Measurements from ENCODE around the gene ZNF462.
A peak's percentile ranks its signal among the peaks of the same experiment; 100 is the strongest.

Gene ZNF462

GRCh38 chr9:106962122-106962521 is 99.2 kb downstream of the ZNF462 start:
- Histone ChIP-seq H3K27ac (no peak overlapping the region), H3K4me2 (no peak overlapping the region), H3K27me3 (ENCODE audit: insufficient read depth, low read depth) (no peaks in the 10 kb centered on the region), H3K36me3 (ENCODE audit: insufficient read depth) (no peaks in the 10 kb centered on the region), H3K4me1 (ENCODE audit: low read depth, poor library complexity, severe bottlenecking) (peaks cover 15% of the 10 kb centered on the region), H4K20me1 (ENCODE audit: insufficient read depth) (no peaks in the 10 kb centered on the region), H3K79me2 (ENCODE audit: insufficient read depth, low read depth) (no peaks in the 10 kb centered on the region), H3K4me3 (IDR thresholded peaks at IDR 0.05; ENCODE audit: insufficient read depth, low read depth, low read length) (no peak overlapping the region), H2AFZ (ENCODE audit: low read depth) (no peak overlapping the region), H3K9ac (no peak overlapping the region)
- no peak for TF ChIP-seq CTCF (conservative IDR thresholded peaks at IDR 0.05; ENCODE audit: low read depth, low read length)

GRCh38 chr9:106962615-106963363 is 99.8 kb downstream of the ZNF462 start:
- no peaks in the 10 kb centered on the region for H3K36me3 ChIP-seq (ENCODE audit: insufficient read depth)
- H3K27ac ChIP-seq, result no peak overlapping the region

GRCh38 chr9:106963684-106964083 is 100.7 kb downstream of the ZNF462 start:
- Histone ChIP-seq H3K79me2 (ENCODE audit: insufficient read depth, low read depth) (no peaks in the 10 kb centered on the region), H3K36me3 (ENCODE audit: insufficient read depth) (no peaks in the 10 kb centered on the region), H3K4me3 (IDR thresholded peaks at IDR 0.05; ENCODE audit: insufficient read depth, low read depth, low read length) (no peak overlapping the region), H3K27ac (no peak overlapping the region), H3K9ac (no peak overlapping the region), H3K4me1 (ENCODE audit: low read depth, poor library complexity, severe bottlenecking) (peaks cover 15% of the 10 kb centered on the region), H3K27me3 (ENCODE audit: insufficient read depth, low read depth) (no peaks in the 10 kb centered on the region), H2AFZ (ENCODE audit: low read depth) (no peak overlapping the region), H3K4me2 (no peak overlapping the region), H4K20me1 (ENCODE audit: insufficient read depth) (no peaks in the 10 kb centered on the region)
- no peak for TF ChIP-seq CTCF (conservative IDR thresholded peaks at IDR 0.05; ENCODE audit: low read depth, low read length)

More at GRCh38 chr9:106962615-106963363, 99.8 kb downstream of the ZNF462 start:
- Histone ChIP-seq H3K4me2 (no peak overlapping the region), H3K27me3 (ENCODE audit: insufficient read depth, low read depth) (no peaks in the 10 kb centered on the region), H3K4me1 (ENCODE audit: low read depth, poor library complexity, severe bottlenecking) (peaks cover 15% of the 10 kb centered on the region), H4K20me1 (ENCODE audit: insufficient read depth) (no peaks in the 10 kb centered on the region), H3K4me3 (IDR thresholded peaks at IDR 0.05; ENCODE audit: insufficient read depth, low read depth, low read length) (no peak overlapping the region), H3K79me2 (ENCODE audit: insufficient read depth, low read depth) (no peaks in the 10 kb centered on the region), H2AFZ (ENCODE audit: low read depth) (no peak overlapping the region), H3K9ac (no peak overlapping the region)
- TF ChIP-seq CTCF (conservative IDR thresholded peaks at IDR 0.05; ENCODE audit: low read depth, low read length), result no peak

GRCh38 chr9:106964329-106964728 is 101.4 kb downstream of the ZNF462 start:
- Histone ChIP-seq H3K27me3 (ENCODE audit: insufficient read depth, low read depth) (no peaks in the 10 kb centered on the region), H3K4me3 (IDR thresholded peaks at IDR 0.05; ENCODE audit: insufficient read depth, low read depth, low read length) (no peak overlapping the region), H3K4me1 (ENCODE audit: low read depth, poor library complexity, severe bottlenecking) (peaks cover 15% of the 10 kb centered on the region), H3K36me3 (ENCODE audit: insufficient read depth) (no peaks in the 10 kb centered on the region), H3K4me2 (peak overlapping the region; percentile 26; the same call in 1 of the 2 replicates), H4K20me1 (ENCODE audit: insufficient read depth) (no peaks in the 10 kb centered on the region), H3K9ac (no peak overlapping the region), H2AFZ (ENCODE audit: low read depth) (no peak overlapping the region), H3K27ac (no peak overlapping the region), H3K79me2 (ENCODE audit: insufficient read depth, low read depth) (no peaks in the 10 kb centered on the region)
- no peak for TF ChIP-seq CTCF (conservative IDR thresholded peaks at IDR 0.05; ENCODE audit: low read depth, low read length)
